GM23338 (cell line): ENCODE data around the gene MAPK8IP3. TPM values are rescaled to one million over a fixed set of nuclear protein-coding genes. Genes with fewer than 3 reads are reported as not detected.
A peak's percentile ranks its signal among the peaks of the same experiment; 100 is the strongest.

ENCODE experiments used
- ATAC-seq: fragments of 200-7000 bp; cut with Tn5 transposase; 3 replicates; pipeline ENCODE4 v1.9.1; 2020
- DNase-seq: peaks from one replicate; pipeline ENCODE4 v3.0.0-alpha.2; 2015; ENCODE audit warnings: low spot score
- H2AFZ ChIP-seq: fragments of 200-600 bp; sonication (generic); 2 replicates; pipeline ENCODE4 v1.8.0; 2016; ENCODE audit warnings: antibody characterized with exemption, mild to moderate bottlenecking, moderate library complexity
- H3F3A ChIP-seq: fragments of 200-600 bp; sonication (generic); replicated peaks from 2 replicates; pipeline ENCODE4 v1.8.0; 2017; ENCODE audit warnings: antibody characterized with exemption, mixed run types, low read depth
- H3K27ac ChIP-seq: fragments of 200-600 bp; sonication (generic); 2 replicates; pipeline ENCODE4 v1.6.1; 2016; ENCODE audit warnings: low read depth
- H3K27me3 ChIP-seq: fragments of 200-600 bp; sonication (generic); 2 replicates; pipeline ENCODE4 v1.8.0; 2016; ENCODE audit warnings: mild to moderate bottlenecking, mixed run types, moderate library complexity; ENCODE audit not compliant: insufficient read depth
- H3K36me3 ChIP-seq: fragments of 200-600 bp; sonication (generic); 2 replicates; pipeline ENCODE4 v1.8.0; 2016; ENCODE audit warnings: mild to moderate bottlenecking; ENCODE audit not compliant: insufficient read depth
- H3K4me1 ChIP-seq: fragments of 200-600 bp; sonication (generic); 2 replicates; pipeline ENCODE4 v1.8.0; 2016; ENCODE audit warnings: mild to moderate bottlenecking, moderate library complexity; ENCODE audit not compliant: insufficient read depth
- H3K4me2 ChIP-seq: fragments of 200-600 bp; sonication (generic); 2 replicates; pipeline ENCODE4 v1.7.1; 2017; ENCODE audit warnings: mixed run types
- H3K4me3 ChIP-seq: fragments of 200-600 bp; sonication (generic); 2 replicates; pipeline ENCODE4 v1.6.1; 2016; ENCODE audit warnings: mixed run types
- H3K79me2 ChIP-seq: fragments of 200-600 bp; sonication (generic); replicated peaks from 2 replicates; pipeline ENCODE4 v1.8.0; 2017; ENCODE audit warnings: mild to moderate bottlenecking; ENCODE audit not compliant: insufficient read depth
- H3K9me2 ChIP-seq: fragments of 200-600 bp; sonication (generic); 2 replicates; pipeline ENCODE4 v1.8.0; 2017; ENCODE audit not compliant: insufficient read depth
- H4K20me1 ChIP-seq: fragments of 200-600 bp; sonication (generic); replicated peaks from 2 replicates; pipeline ENCODE4 v1.8.0; 2017; ENCODE audit warnings: mild to moderate bottlenecking; ENCODE audit not compliant: insufficient read depth
- H3K27ac Mint-ChIP-seq: 2 replicates; pipeline ENCODE4 v1.8.0; 2020; ENCODE audit warnings: inconsistent platforms, mild to moderate bottlenecking, moderate library complexity, mixed read lengths
- H3K27me3 Mint-ChIP-seq: 3 replicates; pipeline ENCODE4 v1.8.0; 2022; ENCODE audit warnings: low read depth, mild to moderate bottlenecking, moderate library complexity, mixed read lengths, inconsistent platforms; ENCODE audit not compliant: insufficient read depth, poor library complexity
- H3K36me3 Mint-ChIP-seq: 3 replicates; pipeline ENCODE4 v1.8.0; 2021; ENCODE audit warnings: low read depth, mild to moderate bottlenecking, inconsistent platforms, moderate library complexity, mixed read lengths
- H3K4me1 Mint-ChIP-seq: 3 replicates; pipeline ENCODE4 v1.8.0; 2020; ENCODE audit warnings: mild to moderate bottlenecking, inconsistent platforms, mixed read lengths
- H3K4me3 Mint-ChIP-seq: 3 replicates; pipeline ENCODE4 v1.8.0; 2021; ENCODE audit warnings: moderate library complexity, mild to moderate bottlenecking, inconsistent platforms, mixed read lengths
- H3K9me3 Mint-ChIP-seq: 3 replicates; pipeline ENCODE4 v1.8.0; 2020; ENCODE audit warnings: moderate library complexity, mild to moderate bottlenecking, inconsistent platforms, mixed read lengths
- CREB1 ChIP-seq: fragments of 250-450 bp; sonication (Bioruptor Pico); IDR thresholded peaks from 2 replicates; pipeline ENCODE4 v1.5.0; 2020; ENCODE audit warnings: low read depth, mild to moderate bottlenecking, moderate library complexity
- EZH2 ChIP-seq: fragments of 200-600 bp; sonication (generic); IDR thresholded peaks from one replicate; pipeline ENCODE4 v1.8.0; 2017; ENCODE audit warnings: antibody characterized with exemption, mild to moderate bottlenecking, low read depth; ENCODE audit not compliant: unreplicated experiment
- EZH2phosphoT487 ChIP-seq: fragments of 200-600 bp; sonication (generic); IDR thresholded peaks from one replicate; pipeline ENCODE4 v1.8.1; 2018; ENCODE audit warnings: antibody characterized with exemption; ENCODE audit not compliant: unreplicated experiment
- JUNB ChIP-seq: IDR thresholded peaks from one replicate; pipeline ENCODE4 v1.6.1; 2016; ENCODE audit warnings: antibody characterized with exemption; ENCODE audit not compliant: unreplicated experiment
- NANOG ChIP-seq: IDR thresholded peaks from 2 replicates; pipeline ENCODE4 v1.6.1; 2016; ENCODE audit warnings: antibody characterized with exemption, borderline replicate concordance
- POLR2AphosphoS5 ChIP-seq: IDR thresholded peaks from 2 replicates; pipeline ENCODE4 v1.6.1; 2016; ENCODE audit warnings: antibody characterized with exemption, low read depth
- STAT1 ChIP-seq: IDR thresholded peaks from one replicate; pipeline ENCODE4 v1.6.1; 2016; ENCODE audit warnings: antibody characterized with exemption; ENCODE audit not compliant: unreplicated experiment
- ZNF114 ChIP-seq: fragments of 250-450 bp; sonication (Bioruptor Pico); IDR thresholded peaks from 2 replicates; pipeline ENCODE4 v1.5.0; 2020; ENCODE audit warnings: mild to moderate bottlenecking, moderate library complexity
- ZNF331 ChIP-seq: fragments of 250-450 bp; sonication (Bioruptor Pico); IDR thresholded peaks from 2 replicates; pipeline ENCODE4 v1.5.0; 2020; ENCODE audit warnings: low read depth, mild to moderate bottlenecking, moderate library complexity
- polyA plus RNA-seq: library from polyadenylated mRNA; unstranded; fragments of >200 nt; fragmentation: Nextera tagmentation; extraction: Ambion mirVana; gene quantifications from 2 replicates; pipeline ENCODE4 v1.2.1, GENCODE V29; 2016
- total RNA-seq: library from RNA; depleted of rRNA; stranded (reverse); fragments of >200 nt; shearing (Covaris generic); gene quantifications from 2 replicates; pipeline ENCODE4 v1.2.3, GENCODE V29; 2014
- TF ChIP-seq, protein P1 (sequence below): IDR thresholded peaks from one replicate; pipeline ENCODE4 v1.6.1; 2018; ENCODE audit warnings: antibody characterized with exemption; ENCODE audit not compliant: unreplicated experiment
- TF ChIP-seq, protein P2 (sequence below): fragments of 250-450 bp; sonication (Bioruptor Pico); IDR thresholded peaks from 2 replicates; pipeline ENCODE4 v1.5.0; 2020; ENCODE audit warnings: mild to moderate bottlenecking, moderate library complexity
- TF ChIP-seq, protein P3 (sequence below), 2 experiments: fragments of 200-600 bp in 1 of 2; sonication (generic) in 1 of 2; conservative IDR thresholded peaks; 2 replicates each; pipeline versions ENCODE4 v1.5.1 to v1.6.1; 2016 to 2017; ENCODE audit warnings: antibody characterized with exemption in 2 of 2, low read depth in 2 of 2, mild to moderate bottlenecking in 2 of 2, moderate library complexity in 1 of 2
- TF ChIP-seq, protein P4 (sequence below): IDR thresholded peaks from 2 replicates; pipeline ENCODE4 v1.6.1; 2016; ENCODE audit warnings: antibody characterized with exemption

MAPK8IP3 gene
- total and polyA plus RNA-seq, 2 experiments from 2014 or later, result 11.3 to 58.4 TPM

DNA sequence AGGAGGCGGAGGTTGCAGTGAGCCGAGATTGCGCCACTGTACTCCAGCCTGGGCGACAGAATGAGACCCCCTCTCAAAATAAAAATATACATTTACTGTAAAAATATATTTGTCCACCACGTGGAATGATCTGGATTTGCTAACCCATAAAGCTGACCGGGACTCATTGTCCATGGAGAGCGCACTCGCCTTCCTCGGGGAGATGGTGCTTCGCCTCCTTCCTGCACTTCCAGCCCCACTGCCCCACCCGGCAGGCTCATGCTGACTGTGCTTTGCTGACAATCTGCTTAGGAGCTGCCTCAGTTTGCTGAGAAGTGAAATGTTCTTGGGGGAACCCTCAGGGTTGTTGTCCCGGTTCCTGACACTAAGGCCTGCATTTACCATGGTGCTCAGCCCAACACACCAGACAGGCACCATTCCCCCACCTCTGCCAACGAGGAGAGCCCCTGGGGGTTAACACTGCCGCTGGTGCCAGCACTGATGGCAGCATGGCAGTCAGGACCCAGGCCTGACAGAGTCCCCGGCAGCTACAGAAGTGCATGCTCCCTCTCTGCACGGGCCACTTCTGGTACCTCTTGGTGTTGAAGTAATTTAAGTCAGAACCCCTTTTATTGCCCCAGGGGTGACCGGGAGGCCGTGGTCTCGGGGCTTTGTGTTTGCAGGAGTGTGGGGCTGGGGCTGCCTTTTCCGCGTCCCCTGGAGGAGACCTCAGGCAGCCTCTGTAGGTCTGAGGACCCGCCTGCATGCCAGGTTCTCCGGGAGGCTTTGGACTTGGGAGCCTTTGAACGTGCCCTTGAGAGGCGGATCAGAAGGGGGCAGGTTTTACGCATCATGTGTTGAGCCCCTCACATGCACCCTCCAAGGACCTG, 79.2 kb downstream of the MAPK8IP3 start:
- H3K79me2 ChIP-seq, result peaks cover 35% of the 10 kb centered on the region
- H4K20me1 ChIP-seq, result peaks cover 22% of the 10 kb centered on the region
- H3K4me3 ChIP-seq, result no peak overlapping the region
- H2AFZ ChIP-seq, result no peak overlapping the region
- DNase-seq (no peak), ATAC-seq (no peak)
- Mint-ChIP-seq H3K36me3 (peaks cover 16% of the 10 kb centered on the region), H3K27ac (no peak overlapping the region), H3K27me3 (peaks cover 30% of the 10 kb centered on the region), H3K4me1 (peaks cover 5% of the 10 kb centered on the region), H3K9me3 (peaks cover 10% of the 10 kb centered on the region; the same call in 2 of the 3 replicates), H3K4me3 (peak overlapping the region; percentile 49; the same call in 2 of the 3 replicates)
- peaks cover 4% of the 10 kb centered on the region; the same call in 1 of the 2 replicates for H3K4me1 ChIP-seq
- TF ChIP-seq NANOG (no peak), ZNF114 (CRISPR knock-in tag) (no peak), EZH2phosphoT487 (no peak), EZH2 (no peak), POLR2AphosphoS5 (no peak), CREB1 (no peak), ZNF331 (CRISPR knock-in tag) (no peak), JUNB (no peak), STAT1 (no peak)
- TF ChIP-seq, protein P1, sequence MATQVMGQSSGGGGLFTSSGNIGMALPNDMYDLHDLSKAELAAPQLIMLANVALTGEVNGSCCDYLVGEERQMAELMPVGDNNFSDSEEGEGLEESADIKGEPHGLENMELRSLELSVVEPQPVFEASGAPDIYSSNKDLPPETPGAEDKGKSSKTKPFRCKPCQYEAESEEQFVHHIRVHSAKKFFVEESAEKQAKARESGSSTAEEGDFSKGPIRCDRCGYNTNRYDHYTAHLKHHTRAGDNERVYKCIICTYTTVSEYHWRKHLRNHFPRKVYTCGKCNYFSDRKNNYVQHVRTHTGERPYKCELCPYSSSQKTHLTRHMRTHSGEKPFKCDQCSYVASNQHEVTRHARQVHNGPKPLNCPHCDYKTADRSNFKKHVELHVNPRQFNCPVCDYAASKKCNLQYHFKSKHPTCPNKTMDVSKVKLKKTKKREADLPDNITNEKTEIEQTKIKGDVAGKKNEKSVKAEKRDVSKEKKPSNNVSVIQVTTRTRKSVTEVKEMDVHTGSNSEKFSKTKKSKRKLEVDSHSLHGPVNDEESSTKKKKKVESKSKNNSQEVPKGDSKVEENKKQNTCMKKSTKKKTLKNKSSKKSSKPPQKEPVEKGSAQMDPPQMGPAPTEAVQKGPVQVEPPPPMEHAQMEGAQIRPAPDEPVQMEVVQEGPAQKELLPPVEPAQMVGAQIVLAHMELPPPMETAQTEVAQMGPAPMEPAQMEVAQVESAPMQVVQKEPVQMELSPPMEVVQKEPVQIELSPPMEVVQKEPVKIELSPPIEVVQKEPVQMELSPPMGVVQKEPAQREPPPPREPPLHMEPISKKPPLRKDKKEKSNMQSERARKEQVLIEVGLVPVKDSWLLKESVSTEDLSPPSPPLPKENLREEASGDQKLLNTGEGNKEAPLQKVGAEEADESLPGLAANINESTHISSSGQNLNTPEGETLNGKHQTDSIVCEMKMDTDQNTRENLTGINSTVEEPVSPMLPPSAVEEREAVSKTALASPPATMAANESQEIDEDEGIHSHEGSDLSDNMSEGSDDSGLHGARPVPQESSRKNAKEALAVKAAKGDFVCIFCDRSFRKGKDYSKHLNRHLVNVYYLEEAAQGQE, result no peak
- TF ChIP-seq, protein P2, sequence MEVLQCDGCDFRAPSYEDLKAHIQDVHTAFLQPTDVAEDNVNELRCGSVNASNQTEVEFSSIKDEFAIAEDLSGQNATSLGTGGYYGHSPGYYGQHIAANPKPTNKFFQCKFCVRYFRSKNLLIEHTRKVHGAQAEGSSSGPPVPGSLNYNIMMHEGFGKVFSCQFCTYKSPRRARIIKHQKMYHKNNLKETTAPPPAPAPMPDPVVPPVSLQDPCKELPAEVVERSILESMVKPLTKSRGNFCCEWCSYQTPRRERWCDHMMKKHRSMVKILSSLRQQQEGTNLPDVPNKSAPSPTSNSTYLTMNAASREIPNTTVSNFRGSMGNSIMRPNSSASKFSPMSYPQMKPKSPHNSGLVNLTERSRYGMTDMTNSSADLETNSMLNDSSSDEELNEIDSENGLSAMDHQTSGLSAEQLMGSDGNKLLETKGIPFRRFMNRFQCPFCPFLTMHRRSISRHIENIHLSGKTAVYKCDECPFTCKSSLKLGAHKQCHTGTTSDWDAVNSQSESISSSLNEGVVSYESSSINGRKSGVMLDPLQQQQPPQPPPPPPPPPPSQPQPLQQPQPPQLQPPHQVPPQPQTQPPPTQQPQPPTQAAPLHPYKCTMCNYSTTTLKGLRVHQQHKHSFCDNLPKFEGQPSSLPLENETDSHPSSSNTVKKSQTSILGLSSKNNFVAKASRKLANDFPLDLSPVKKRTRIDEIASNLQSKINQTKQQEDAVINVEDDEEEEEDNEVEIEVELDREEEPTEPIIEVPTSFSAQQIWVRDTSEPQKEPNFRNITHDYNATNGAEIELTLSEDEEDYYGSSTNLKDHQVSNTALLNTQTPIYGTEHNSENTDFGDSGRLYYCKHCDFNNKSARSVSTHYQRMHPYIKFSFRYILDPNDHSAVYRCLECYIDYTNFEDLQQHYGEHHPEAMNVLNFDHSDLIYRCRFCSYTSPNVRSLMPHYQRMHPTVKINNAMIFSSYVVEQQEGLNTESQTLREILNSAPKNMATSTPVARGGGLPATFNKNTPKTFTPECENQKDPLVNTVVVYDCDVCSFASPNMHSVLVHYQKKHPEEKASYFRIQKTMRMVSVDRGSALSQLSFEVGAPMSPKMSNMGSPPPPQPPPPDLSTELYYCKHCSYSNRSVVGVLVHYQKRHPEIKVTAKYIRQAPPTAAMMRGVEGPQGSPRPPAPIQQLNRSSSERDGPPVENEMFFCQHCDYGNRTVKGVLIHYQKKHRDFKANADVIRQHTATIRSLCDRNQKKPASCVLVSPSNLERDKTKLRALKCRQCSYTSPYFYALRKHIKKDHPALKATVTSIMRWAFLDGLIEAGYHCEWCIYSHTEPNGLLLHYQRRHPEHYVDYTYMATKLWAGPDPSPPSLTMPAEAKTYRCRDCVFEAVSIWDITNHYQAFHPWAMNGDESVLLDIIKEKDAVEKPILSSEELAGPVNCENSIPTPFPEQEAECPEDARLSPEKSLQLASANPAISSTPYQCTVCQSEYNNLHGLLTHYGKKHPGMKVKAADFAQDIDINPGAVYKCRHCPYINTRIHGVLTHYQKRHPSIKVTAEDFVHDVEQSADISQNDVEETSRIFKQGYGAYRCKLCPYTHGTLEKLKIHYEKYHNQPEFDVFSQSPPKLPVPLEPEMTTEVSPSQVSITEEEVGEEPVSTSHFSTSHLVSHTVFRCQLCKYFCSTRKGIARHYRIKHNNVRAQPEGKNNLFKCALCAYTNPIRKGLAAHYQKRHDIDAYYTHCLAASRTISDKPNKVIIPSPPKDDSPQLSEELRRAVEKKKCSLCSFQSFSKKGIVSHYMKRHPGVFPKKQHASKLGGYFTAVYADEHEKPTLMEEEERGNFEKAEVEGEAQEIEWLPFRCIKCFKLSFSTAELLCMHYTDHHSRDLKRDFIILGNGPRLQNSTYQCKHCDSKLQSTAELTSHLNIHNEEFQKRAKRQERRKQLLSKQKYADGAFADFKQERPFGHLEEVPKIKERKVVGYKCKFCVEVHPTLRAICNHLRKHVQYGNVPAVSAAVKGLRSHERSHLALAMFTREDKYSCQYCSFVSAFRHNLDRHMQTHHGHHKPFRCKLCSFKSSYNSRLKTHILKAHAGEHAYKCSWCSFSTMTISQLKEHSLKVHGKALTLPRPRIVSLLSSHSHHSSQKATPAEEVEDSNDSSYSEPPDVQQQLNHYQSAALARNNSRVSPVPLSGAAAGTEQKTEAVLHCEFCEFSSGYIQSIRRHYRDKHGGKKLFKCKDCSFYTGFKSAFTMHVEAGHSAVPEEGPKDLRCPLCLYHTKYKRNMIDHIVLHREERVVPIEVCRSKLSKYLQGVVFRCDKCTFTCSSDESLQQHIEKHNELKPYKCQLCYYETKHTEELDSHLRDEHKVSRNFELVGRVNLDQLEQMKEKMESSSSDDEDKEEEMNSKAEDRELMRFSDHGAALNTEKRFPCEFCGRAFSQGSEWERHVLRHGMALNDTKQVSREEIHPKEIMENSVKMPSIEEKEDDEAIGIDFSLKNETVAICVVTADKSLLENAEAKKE (CRISPR knock-in tag), result no peak
- TF ChIP-seq, protein P3, sequence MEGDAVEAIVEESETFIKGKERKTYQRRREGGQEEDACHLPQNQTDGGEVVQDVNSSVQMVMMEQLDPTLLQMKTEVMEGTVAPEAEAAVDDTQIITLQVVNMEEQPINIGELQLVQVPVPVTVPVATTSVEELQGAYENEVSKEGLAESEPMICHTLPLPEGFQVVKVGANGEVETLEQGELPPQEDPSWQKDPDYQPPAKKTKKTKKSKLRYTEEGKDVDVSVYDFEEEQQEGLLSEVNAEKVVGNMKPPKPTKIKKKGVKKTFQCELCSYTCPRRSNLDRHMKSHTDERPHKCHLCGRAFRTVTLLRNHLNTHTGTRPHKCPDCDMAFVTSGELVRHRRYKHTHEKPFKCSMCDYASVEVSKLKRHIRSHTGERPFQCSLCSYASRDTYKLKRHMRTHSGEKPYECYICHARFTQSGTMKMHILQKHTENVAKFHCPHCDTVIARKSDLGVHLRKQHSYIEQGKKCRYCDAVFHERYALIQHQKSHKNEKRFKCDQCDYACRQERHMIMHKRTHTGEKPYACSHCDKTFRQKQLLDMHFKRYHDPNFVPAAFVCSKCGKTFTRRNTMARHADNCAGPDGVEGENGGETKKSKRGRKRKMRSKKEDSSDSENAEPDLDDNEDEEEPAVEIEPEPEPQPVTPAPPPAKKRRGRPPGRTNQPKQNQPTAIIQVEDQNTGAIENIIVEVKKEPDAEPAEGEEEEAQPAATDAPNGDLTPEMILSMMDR (conservative IDR thresholded peaks at IDR 0.05; ENCODE audit: low read depth in 2 of 2), result no peak
- TF ChIP-seq, protein P4, sequence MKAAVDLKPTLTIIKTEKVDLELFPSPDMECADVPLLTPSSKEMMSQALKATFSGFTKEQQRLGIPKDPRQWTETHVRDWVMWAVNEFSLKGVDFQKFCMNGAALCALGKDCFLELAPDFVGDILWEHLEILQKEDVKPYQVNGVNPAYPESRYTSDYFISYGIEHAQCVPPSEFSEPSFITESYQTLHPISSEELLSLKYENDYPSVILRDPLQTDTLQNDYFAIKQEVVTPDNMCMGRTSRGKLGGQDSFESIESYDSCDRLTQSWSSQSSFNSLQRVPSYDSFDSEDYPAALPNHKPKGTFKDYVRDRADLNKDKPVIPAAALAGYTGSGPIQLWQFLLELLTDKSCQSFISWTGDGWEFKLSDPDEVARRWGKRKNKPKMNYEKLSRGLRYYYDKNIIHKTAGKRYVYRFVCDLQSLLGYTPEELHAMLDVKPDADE, result no peak
- 0 out of 2 replicates have a peak, but pooled peaks cover 3% of the 10 kb centered on the region for H3F3A ChIP-seq
- no peak overlapping the region for H3K4me2 ChIP-seq
- H3K27ac ChIP-seq, result no peak overlapping the region
- H3K36me3 ChIP-seq, result no peaks in the 10 kb centered on the region
- H3K9me2 ChIP-seq, result no peaks in the 10 kb centered on the region
- no peaks in the 10 kb centered on the region for H3K27me3 ChIP-seq
